HepG2 (cell line): ENCODE data around the gene PAPSS1. TPM values are rescaled to one million over a fixed set of nuclear protein-coding genes. Genes with fewer than 3 reads are reported as not detected.

Experiments used
- AHR ChIP-seq: IDR thresholded peaks from 2 replicates; pipeline ENCODE4 v1.6.1; 2018; ENCODE audit warnings: missing genetic modification reagents, missing compliant biosample characterization
- CTCF ChIP-seq: sonication (generic); formaldehyde crosslinking; IDR thresholded peaks from 2 replicates; pipeline ENCODE4 v1.5.0; 2020; ENCODE audit warnings: mild to moderate bottlenecking, missing genetic modification reagents, moderate library complexity
- GMEB1 ChIP-seq: sonication (generic); formaldehyde crosslinking; IDR thresholded peaks from 2 replicates; pipeline ENCODE4 v1.5.1; 2020; ENCODE audit warnings: missing genetic modification reagents, mild to moderate bottlenecking, borderline replicate concordance
- GTF3A ChIP-seq: sonication (generic); formaldehyde crosslinking; conservative IDR thresholded peaks from 2 replicates; pipeline ENCODE4 v1.4.0; 2020; ENCODE audit warnings: mild to moderate bottlenecking, missing genetic modification reagents
- HMGXB4 ChIP-seq, 2 experiments: sonication (generic) in 1 of 2; formaldehyde crosslinking in 1 of 2; IDR thresholded peaks; 2 replicates each; pipeline versions ENCODE4 v1.4.0 to v1.6.1; 2018 to 2020; ENCODE audit warnings: missing genetic modification reagents in 2 of 2, borderline replicate concordance in 1 of 2, low read depth in 1 of 2, mild to moderate bottlenecking in 1 of 2, missing biosample characterization in 1 of 2
- PAX8 ChIP-seq: sonication (generic); formaldehyde crosslinking; IDR thresholded peaks from 2 replicates; pipeline ENCODE4 v1.8.0; 2022; ENCODE audit warnings: mild to moderate bottlenecking, missing genetic modification reagents, borderline replicate concordance
- RAD21 ChIP-seq: fragments of 450-650 bp; formaldehyde crosslinking; IDR thresholded peaks from 2 replicates; pipeline ENCODE4 v1.5.0; 2020; ENCODE audit warnings: mild to moderate bottlenecking
- SATB2 ChIP-seq: sonication (generic); formaldehyde crosslinking; IDR thresholded peaks from 2 replicates; pipeline ENCODE4 v1.5.0; 2020; ENCODE audit warnings: missing genetic modification reagents
- SNAPC5 ChIP-seq: sonication (generic); formaldehyde crosslinking; IDR thresholded peaks from 2 replicates; pipeline ENCODE4 v1.8.1; 2023; ENCODE audit warnings: mild to moderate bottlenecking, missing genetic modification reagents, borderline replicate concordance
- SUZ12 ChIP-seq: fragments of 150-350 bp; IDR thresholded peaks from 2 replicates; pipeline ENCODE4 v1.6.1; 2014; ENCODE audit warnings: low read depth, low read length
- THYN1 ChIP-seq: sonication (generic); formaldehyde crosslinking; IDR thresholded peaks from 2 replicates; pipeline ENCODE4 v1.8.1; 2023; ENCODE audit warnings: low read depth, mild to moderate bottlenecking, moderate library complexity, missing genetic modification reagents, borderline replicate concordance
- TRIM24 ChIP-seq: sonication (generic); formaldehyde crosslinking; IDR thresholded peaks from 2 replicates; pipeline ENCODE4 v1.8.0; 2022; ENCODE audit warnings: mild to moderate bottlenecking, missing genetic modification reagents
- ZBTB43 ChIP-seq: sonication (generic); formaldehyde crosslinking; conservative IDR thresholded peaks from 2 replicates; pipeline ENCODE4 v1.4.0; 2020; ENCODE audit warnings: missing genetic modification reagents
- ZFP1 ChIP-seq: IDR thresholded peaks from 2 replicates; pipeline ENCODE4 v1.6.1; 2016
- ZFP36 ChIP-seq: fragments of 150-350 bp; IDR thresholded peaks from 2 replicates; pipeline ENCODE4 v1.6.1; 2018; ENCODE audit warnings: borderline replicate concordance, low read length, low read depth; ENCODE audit not compliant: partially characterized antibody
- ZNF142 ChIP-seq: sonication (generic); formaldehyde crosslinking; IDR thresholded peaks from 2 replicates; pipeline ENCODE4 v1.4.0; 2020; ENCODE audit warnings: missing genetic modification reagents
- polyA plus RNA-seq, 8 experiments: library from polyadenylated mRNA; depleted of rRNA in 3 of 8; stranded (reverse) in 7 of 8; unstranded in 1 of 8; fragments of >200 nt; fragmentation: Illumina TruSeq in 4 of 8; extraction: Trizol in 4 of 8; gene quantifications; 2 replicates each; pipeline versions ENCODE4 v1.2.1 to v1.2.3, GENCODE V29; 2011 to 2016; ENCODE audit warnings: low read depth in 4 of 8, missing spikeins in 1 of 8, mixed read lengths in 1 of 8; ENCODE audit not compliant: insufficient read depth in 1 of 8
- total RNA-seq, 5 experiments: library from RNA; depleted of rRNA; stranded (reverse); fragments of >200 nt; fragmentation: Illumina TruSeq; extraction: Trizol; gene quantifications; 2 replicates each; pipeline ENCODE4 v1.2.3, GENCODE V29; 2016; ENCODE audit warnings: low read depth in 1 of 5

PAPSS1 gene
- total and polyA plus RNA-seq, 2 of the 13 experiments (the other 11 are each of a cell fraction or from before 2014, with no cell fraction given), result 105 to 126 TPM

GRCh38 chr4:107579099-107579498 lies 140.9 kb downstream of the PAPSS1 start (continued):
- peak; percentile 42 to 50; a peak in 2 of 4 replicates for TF ChIP-seq HMGXB4 (CRISPR knock-in tag; IDR thresholded peaks at IDR 0.05; ENCODE audit: borderline replicate concordance in 1 of 2, low read depth in 1 of 2)
- no peak for TF ChIP-seq SATB2 (CRISPR knock-in tag)
- no peak for TF ChIP-seq GTF3A (CRISPR knock-in tag)
- TF ChIP-seq RAD21, result peak; percentile 83
- no peak for TF ChIP-seq ZFP36
- TF ChIP-seq TRIM24 (CRISPR knock-in tag), result no peak
- TF ChIP-seq PAX8 (CRISPR knock-in tag), result no peak
- peak; percentile 89 for TF ChIP-seq CTCF (CRISPR knock-in tag)
- no peak for TF ChIP-seq ZNF142
- TF ChIP-seq AHR (CRISPR knock-in tag), result 0 out of 2 replicates have a peak, but pooled peaks have one; percentile 35
- TF ChIP-seq SNAPC5 (CRISPR knock-in tag), result no peak
- no peak for TF ChIP-seq ZFP1 (CRISPR knock-in tag)
- no peak for TF ChIP-seq SUZ12
- no peak for TF ChIP-seq ZBTB43 (CRISPR knock-in tag)
- TF ChIP-seq GMEB1, result 0 out of 2 replicates have a peak, but pooled peaks have one; percentile 24
- TF ChIP-seq THYN1 (CRISPR knock-in tag), result no peak
